NT2/D1 (cell line): Measurements from ENCODE around the gene HSD3B1.

ENCODE experiments used
- SUZ12 ChIP-seq: IDR thresholded peaks from 2 replicates; pipeline ENCODE4 v1.6.1; 2011; ENCODE audit not compliant: insufficient read length, insufficient read depth; ENCODE audit errors: extremely low read depth
- ZNF274 ChIP-seq: IDR thresholded peaks from 2 replicates; pipeline ENCODE4 v1.6.1; 2011; ENCODE audit warnings: mild to moderate bottlenecking, low read depth, low read length

- TF ChIP-seq SUZ12 (no peak), ZNF274 (no peak)
These were observed 24.2 kb upstream of the HSD3B1 start for GRCh38 chr1:119482517-119483425.
